ENCODE data around the gene SNX27. TPM values are rescaled to one million over a fixed set of nuclear protein-coding genes. Genes with fewer than 3 reads are reported as not detected.
A peak's percentile ranks its signal among the peaks of the same experiment; 100 is the strongest.

The SNX27 gene
- total and polyA plus RNA-seq, 2 donors: 6.5 to 9.2 TPM

DNA sequence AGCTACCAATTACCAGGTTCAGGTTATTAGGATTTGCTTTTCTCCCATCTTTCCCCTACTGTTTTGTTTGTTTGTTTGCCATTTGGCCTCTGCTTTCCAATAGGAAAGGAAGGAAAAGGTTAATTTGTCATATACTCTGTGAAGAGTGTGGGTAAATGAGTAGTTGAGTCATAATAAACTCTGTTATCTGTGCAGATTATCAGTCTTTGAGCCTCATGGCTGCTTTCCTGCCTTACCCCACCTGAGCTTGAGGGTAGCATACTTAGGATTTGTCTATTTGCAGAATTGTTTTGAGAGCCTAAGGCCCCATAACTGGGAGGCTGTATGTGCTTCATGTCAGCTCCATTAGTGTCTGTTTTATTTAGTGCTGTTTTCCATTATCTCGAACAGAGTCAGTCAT lies 32.9 kb upstream of the SNX27 start:
- Histone ChIP-seq H3K4me1 (ENCODE audit: control insufficient read depth in 2 of 2, insufficient read depth in 2 of 2, low read length in 2 of 2) (no peaks in the 10 kb centered on the region), H3K27me3 (ENCODE audit: control insufficient read depth in 2 of 2, insufficient read depth in 1 of 2, low read length in 1 of 2) (no peaks in the 10 kb centered on the region), H3K9me3 (ENCODE audit: control insufficient read depth in 2 of 2, insufficient read depth in 1 of 2, low read length in 1 of 2) (no peaks in the 10 kb centered on the region), H3K4me3 (ENCODE audit: low read length in 2 of 2) (no peak overlapping the region), H3K36me3 (ENCODE audit: control insufficient read depth in 2 of 2, insufficient read depth in 2 of 2, low read length in 1 of 2) (peaks cover 0 to 3% of the 10 kb centered on the region in 2 donors), H3K27ac (ENCODE audit: low read depth in 1 of 2, low read length in 1 of 2) (no peak overlapping the region)
- WGBS: 97% methylated on average over 1 of the region's 1 CpG
- DNase-seq (ENCODE audit: low read depth in 6 of 9, low spot score in 9 of 9): no peak

DNA sequence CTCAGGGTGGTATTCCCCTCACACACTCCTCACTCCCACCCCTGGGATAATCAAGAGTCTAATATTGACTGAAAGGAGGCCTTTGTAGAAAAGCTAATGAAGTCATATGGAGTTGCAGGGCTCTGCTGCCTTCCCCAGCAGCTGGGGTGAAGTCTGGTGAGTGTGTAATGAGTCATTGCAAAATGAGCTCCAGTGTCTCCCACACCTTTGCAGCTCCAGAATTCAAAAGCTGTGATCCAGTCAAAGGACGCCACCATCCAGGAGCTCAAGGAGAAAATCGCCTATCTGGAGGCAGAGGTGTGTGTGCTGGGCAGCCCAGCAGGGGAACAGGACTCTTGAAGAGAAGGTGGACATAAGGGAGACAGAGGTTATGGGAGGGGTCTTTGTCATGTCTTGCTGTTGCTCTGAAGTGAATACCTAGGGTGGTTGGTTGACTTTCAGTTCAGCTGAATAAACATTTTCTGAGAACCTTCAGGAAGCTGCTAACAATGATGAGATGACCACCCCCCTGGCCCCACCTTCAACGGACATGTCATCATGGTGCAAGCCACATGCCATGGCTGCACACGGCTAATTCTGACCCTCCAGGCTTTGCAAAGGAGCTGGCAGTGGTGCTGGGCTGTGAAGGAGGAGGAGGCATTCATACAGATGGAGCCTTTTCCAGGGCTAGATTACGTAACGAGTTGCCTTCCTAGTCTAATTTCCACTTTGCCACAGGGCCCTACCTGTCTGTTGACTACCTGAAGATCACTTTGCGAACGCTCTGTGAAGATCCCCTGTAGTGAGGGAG lies 32.2 kb upstream of the SNX27 start:
- no peaks in the 10 kb centered on the region for H3K27me3 ChIP-seq (ENCODE audit: control insufficient read depth in 2 of 2, insufficient read depth in 1 of 2, low read length in 1 of 2)
- no peak for DNase-seq (ENCODE audit: low read depth in 6 of 9, low spot score in 9 of 9)
- no peak overlapping the region for H3K4me3 ChIP-seq (ENCODE audit: low read length in 2 of 2)
- H3K27ac ChIP-seq (ENCODE audit: low read depth in 1 of 2, low read length in 1 of 2): no peak overlapping the region
- peaks cover 0 to 3% of the 10 kb centered on the region in 2 donors for H3K36me3 ChIP-seq (ENCODE audit: control insufficient read depth in 2 of 2, insufficient read depth in 2 of 2, low read length in 1 of 2)
- 91% methylated on average over 8 of the region's 8 CpGs for WGBS
- H3K9me3 ChIP-seq (ENCODE audit: control insufficient read depth in 2 of 2, insufficient read depth in 1 of 2, low read length in 1 of 2): no peaks in the 10 kb centered on the region
- H3K4me1 ChIP-seq (ENCODE audit: control insufficient read depth in 2 of 2, insufficient read depth in 2 of 2, low read length in 2 of 2): no peaks in the 10 kb centered on the region

DNA sequence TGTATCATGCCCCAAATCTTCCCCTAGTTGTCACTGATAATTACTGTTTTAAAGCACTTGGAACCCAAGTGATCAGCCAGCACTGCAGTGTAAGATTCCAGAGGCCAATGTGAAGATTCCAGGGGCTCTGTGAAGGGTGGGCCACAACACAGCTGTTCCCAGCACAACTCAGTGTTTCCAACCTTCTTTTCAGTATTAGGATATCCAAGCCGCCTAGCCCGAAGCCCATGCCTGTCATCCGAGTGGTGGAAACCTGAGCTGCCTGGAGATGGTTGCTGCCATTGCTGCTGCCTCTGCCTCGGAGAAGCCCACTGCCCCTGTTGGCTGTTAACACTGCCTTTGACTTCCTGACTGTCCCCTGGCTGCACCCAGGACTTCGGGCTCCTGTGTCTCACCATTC lies 30.4 kb upstream of the SNX27 start:
- Histone ChIP-seq H3K4me1 (ENCODE audit: control insufficient read depth in 2 of 2, insufficient read depth in 2 of 2, low read length in 2 of 2) (no peaks in the 10 kb centered on the region), H3K4me3 (ENCODE audit: low read length in 2 of 2) (no peak overlapping the region)
- no peak for DNase-seq (ENCODE audit: low read depth in 6 of 9, low spot score in 9 of 9)

DNA sequence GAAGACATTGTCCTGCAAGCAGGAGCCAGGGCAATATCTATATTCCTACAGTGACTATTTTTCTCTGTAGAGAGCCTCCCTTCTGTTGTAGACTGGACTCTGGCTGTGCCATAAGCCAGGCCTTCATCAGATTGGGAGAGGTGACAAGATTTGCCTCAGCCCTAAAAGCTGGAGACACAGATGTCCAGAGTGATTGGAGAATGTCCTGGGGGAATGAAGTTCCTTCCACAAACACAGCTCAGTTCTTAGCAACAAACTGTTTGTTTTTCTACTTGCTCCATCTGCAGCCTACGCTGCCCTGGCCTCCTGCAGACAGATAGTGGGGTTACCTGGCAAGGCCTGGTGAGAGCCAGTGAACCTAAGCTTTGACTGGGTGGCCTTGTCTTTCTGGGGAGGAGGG lies 29.9 kb upstream of the SNX27 start:
- no peaks in the 10 kb centered on the region for H3K27me3 ChIP-seq (ENCODE audit: control insufficient read depth in 2 of 2, insufficient read depth in 1 of 2, low read length in 1 of 2)
- H3K4me3 ChIP-seq (ENCODE audit: low read length in 2 of 2): no peak overlapping the region
- H3K4me1 ChIP-seq (ENCODE audit: control insufficient read depth in 2 of 2, insufficient read depth in 2 of 2, low read length in 2 of 2): no peaks in the 10 kb centered on the region
- 94% methylated on average over 1 of the region's 1 CpG for WGBS
- H3K9me3 ChIP-seq (ENCODE audit: control insufficient read depth in 2 of 2, insufficient read depth in 1 of 2, low read length in 1 of 2): no peaks in the 10 kb centered on the region
- DNase-seq (ENCODE audit: low read depth in 6 of 9, low spot score in 9 of 9): no peak
- H3K27ac ChIP-seq (ENCODE audit: low read depth in 1 of 2, low read length in 1 of 2): no peak overlapping the region
- H3K36me3 ChIP-seq (ENCODE audit: control insufficient read depth in 2 of 2, insufficient read depth in 2 of 2, low read length in 1 of 2): no peaks in the 10 kb centered on the region

More for the DNA sequence above, 30.4 kb upstream of the SNX27 start:
- WGBS: 91% methylated on average over 5 of the region's 5 CpGs
- H3K36me3 ChIP-seq (ENCODE audit: control insufficient read depth in 2 of 2, insufficient read depth in 2 of 2, low read length in 1 of 2): no peaks in the 10 kb centered on the region
- no peaks in the 10 kb centered on the region for H3K9me3 ChIP-seq (ENCODE audit: control insufficient read depth in 2 of 2, insufficient read depth in 1 of 2, low read length in 1 of 2)
- no peak overlapping the region for H3K27ac ChIP-seq (ENCODE audit: low read depth in 1 of 2, low read length in 1 of 2)
- no peaks in the 10 kb centered on the region for H3K27me3 ChIP-seq (ENCODE audit: control insufficient read depth in 2 of 2, insufficient read depth in 1 of 2, low read length in 1 of 2)

DNA sequence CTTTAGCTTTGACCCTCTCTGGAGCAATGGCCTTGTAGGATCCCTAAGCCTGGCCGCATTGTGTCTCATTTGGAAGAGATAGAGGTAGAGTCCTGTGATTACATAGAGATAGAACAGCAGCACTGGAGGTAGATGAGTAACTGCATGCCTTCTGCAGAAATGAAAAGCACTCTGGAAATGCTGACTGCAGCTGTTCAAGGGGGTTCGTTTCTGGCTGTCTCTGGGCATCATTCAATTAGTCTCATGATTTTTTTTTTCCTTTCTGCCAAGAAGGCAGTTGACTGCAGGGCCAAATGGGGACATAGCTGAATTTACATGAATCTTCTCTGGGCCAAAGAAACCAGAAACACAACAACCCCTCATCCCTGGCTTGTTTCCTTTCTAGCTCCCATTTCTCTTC lies 28.1 kb upstream of the SNX27 start:
- H3K36me3 ChIP-seq (ENCODE audit: control insufficient read depth in 2 of 2, insufficient read depth in 2 of 2, low read length in 1 of 2): no peaks in the 10 kb centered on the region
- H3K27ac ChIP-seq (ENCODE audit: low read depth in 1 of 2, low read length in 1 of 2): no peak overlapping the region
- H3K27me3 ChIP-seq (ENCODE audit: control insufficient read depth in 2 of 2, insufficient read depth in 1 of 2, low read length in 1 of 2): no peaks in the 10 kb centered on the region
- 98% methylated on average over 2 of the region's 2 CpGs for WGBS
- H3K9me3 ChIP-seq (ENCODE audit: control insufficient read depth in 2 of 2, insufficient read depth in 1 of 2, low read length in 1 of 2): no peaks in the 10 kb centered on the region
- no peaks in the 10 kb centered on the region for H3K4me1 ChIP-seq (ENCODE audit: control insufficient read depth in 2 of 2, insufficient read depth in 2 of 2, low read length in 2 of 2)
- no peak overlapping the region for H3K4me3 ChIP-seq (ENCODE audit: low read length in 2 of 2)
- no peak for DNase-seq (ENCODE audit: low read depth in 6 of 9, low spot score in 9 of 9)

DNA sequence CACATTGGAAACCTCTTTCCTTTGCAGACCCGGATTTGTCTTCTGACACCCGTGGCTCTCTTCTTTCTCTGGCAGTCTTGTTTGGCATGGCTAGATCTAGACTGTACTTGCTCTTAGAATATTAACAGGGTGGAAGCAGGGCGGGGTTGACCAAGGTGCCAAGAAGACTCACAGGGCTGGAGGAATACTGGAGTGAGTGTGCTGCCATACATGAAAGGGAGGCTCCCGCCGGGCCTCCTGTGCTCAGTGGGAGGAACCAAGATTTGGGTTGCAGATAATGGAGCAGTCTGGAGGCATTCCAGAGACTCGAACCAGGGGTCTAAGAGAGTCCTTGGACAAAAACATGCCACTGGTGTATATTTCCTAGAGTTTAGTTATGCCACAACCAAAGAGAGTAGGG lies 27.6 kb upstream of the SNX27 start:
- Histone ChIP-seq H3K9me3 (ENCODE audit: control insufficient read depth in 2 of 2, insufficient read depth in 1 of 2, low read length in 1 of 2) (no peaks in the 10 kb centered on the region), H3K4me3 (ENCODE audit: low read length in 2 of 2) (no peak overlapping the region), H3K36me3 (ENCODE audit: control insufficient read depth in 2 of 2, insufficient read depth in 2 of 2, low read length in 1 of 2) (no peaks in the 10 kb centered on the region), H3K4me1 (ENCODE audit: control insufficient read depth in 2 of 2, insufficient read depth in 2 of 2, low read length in 2 of 2) (no peaks in the 10 kb centered on the region), H3K27ac (ENCODE audit: low read depth in 1 of 2, low read length in 1 of 2) (no peak overlapping the region), H3K27me3 (ENCODE audit: control insufficient read depth in 2 of 2, insufficient read depth in 1 of 2, low read length in 1 of 2) (no peaks in the 10 kb centered on the region)
- no peak for DNase-seq (ENCODE audit: low read depth in 6 of 9, low spot score in 9 of 9)
- WGBS: 85% methylated on average over 6 of the region's 6 CpGs

DNA sequence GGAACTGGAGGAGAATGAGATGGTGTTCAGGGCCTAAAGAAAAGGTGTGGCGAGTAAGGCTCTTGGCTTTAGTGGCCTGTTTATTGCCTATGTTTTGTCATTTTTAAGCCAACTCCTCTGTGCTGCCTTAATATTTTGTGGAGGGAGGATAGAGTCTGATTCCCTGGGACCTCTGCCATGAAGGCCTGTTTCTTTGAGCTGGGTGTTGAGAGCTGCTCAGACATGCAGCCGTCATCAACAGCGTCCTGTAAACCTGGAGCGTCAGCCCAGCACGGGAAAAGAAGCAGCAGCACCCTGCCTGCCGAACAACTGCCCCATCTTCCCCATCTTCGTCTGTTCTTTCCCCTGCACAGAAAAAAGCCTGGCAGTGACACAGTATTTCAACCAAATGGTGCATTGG lies 27.1 kb upstream of the SNX27 start:
- no peaks in the 10 kb centered on the region for H3K4me1 ChIP-seq (ENCODE audit: control insufficient read depth in 2 of 2, insufficient read depth in 2 of 2, low read length in 2 of 2)
- peak overlapping the region in 1 of 2 donors; percentile 38 for H3K27ac ChIP-seq (ENCODE audit: low read depth in 1 of 2, low read length in 1 of 2)
- no peak overlapping the region for H3K4me3 ChIP-seq (ENCODE audit: low read length in 2 of 2)
- no peaks in the 10 kb centered on the region for H3K36me3 ChIP-seq (ENCODE audit: control insufficient read depth in 2 of 2, insufficient read depth in 2 of 2, low read length in 1 of 2)
- DNase-seq (ENCODE audit: low read depth in 6 of 9, low spot score in 9 of 9): no peak
- no peaks in the 10 kb centered on the region for H3K9me3 ChIP-seq (ENCODE audit: control insufficient read depth in 2 of 2, insufficient read depth in 1 of 2, low read length in 1 of 2)
- WGBS: 91% methylated on average over 7 of the region's 7 CpGs
- no peaks in the 10 kb centered on the region for H3K27me3 ChIP-seq (ENCODE audit: control insufficient read depth in 2 of 2, insufficient read depth in 1 of 2, low read length in 1 of 2)

DNA sequence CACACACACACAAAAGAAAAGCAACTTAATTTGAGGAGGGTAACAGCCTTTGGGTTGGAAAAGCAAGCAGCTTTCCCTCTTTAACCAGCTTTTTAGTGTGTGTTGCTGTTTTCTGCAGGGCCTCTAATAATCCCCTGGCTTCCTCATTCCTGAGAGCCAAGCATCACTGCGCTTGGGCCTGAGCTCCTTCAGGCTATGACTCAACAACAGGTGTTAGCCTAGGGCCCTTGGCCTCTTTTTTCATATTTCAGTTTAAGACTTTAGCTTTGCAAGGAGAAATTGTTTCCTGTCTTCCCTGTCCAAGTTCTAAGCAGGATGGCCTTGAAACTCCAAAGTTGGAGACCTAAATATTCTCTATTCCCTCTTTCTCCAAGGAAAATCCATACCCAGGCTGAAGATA lies 26.2 kb upstream of the SNX27 start:
- Histone ChIP-seq H3K27me3 (ENCODE audit: control insufficient read depth in 2 of 2, insufficient read depth in 1 of 2, low read length in 1 of 2) (no peaks in the 10 kb centered on the region), H3K4me1 (ENCODE audit: control insufficient read depth in 2 of 2, insufficient read depth in 2 of 2, low read length in 2 of 2) (no peaks in the 10 kb centered on the region), H3K9me3 (ENCODE audit: control insufficient read depth in 2 of 2, insufficient read depth in 1 of 2, low read length in 1 of 2) (no peaks in the 10 kb centered on the region), H3K4me3 (ENCODE audit: low read length in 2 of 2) (no peak overlapping the region), H3K27ac (ENCODE audit: low read depth in 1 of 2, low read length in 1 of 2) (no peak overlapping the region), H3K36me3 (ENCODE audit: control insufficient read depth in 2 of 2, insufficient read depth in 2 of 2, low read length in 1 of 2) (no peaks in the 10 kb centered on the region)
- 47% methylated on average over 1 of the region's 1 CpG for WGBS
- DNase-seq (ENCODE audit: low read depth in 6 of 9, low spot score in 9 of 9): no peak

DNA sequence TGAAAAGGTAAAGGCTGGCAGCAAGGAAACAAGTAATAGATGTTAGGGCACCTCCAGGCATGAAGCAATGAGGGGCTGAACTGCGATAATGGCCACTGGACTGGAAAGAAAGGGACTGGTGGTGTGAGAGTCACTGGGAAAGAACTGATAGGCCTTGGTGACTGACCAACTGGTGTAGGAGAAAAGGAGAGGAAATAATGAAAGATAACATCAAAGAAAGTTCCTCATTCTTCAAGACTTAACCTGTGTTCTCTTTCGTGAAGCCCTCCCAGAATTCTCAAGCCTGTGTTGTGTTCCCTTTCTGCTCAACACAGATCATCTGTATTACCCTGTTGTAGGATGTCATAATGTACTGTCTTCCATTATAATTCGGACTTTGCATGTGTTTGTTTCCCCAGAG lies 20.9 kb upstream of the SNX27 start:
- Histone ChIP-seq H3K9me3 (ENCODE audit: control insufficient read depth in 2 of 2, insufficient read depth in 1 of 2, low read length in 1 of 2) (no peaks in the 10 kb centered on the region), H3K27ac (ENCODE audit: low read depth in 1 of 2, low read length in 1 of 2) (no peak overlapping the region), H3K4me3 (ENCODE audit: low read length in 2 of 2) (no peak overlapping the region), H3K36me3 (ENCODE audit: control insufficient read depth in 2 of 2, insufficient read depth in 2 of 2, low read length in 1 of 2) (no peaks in the 10 kb centered on the region), H3K27me3 (ENCODE audit: control insufficient read depth in 2 of 2, insufficient read depth in 1 of 2, low read length in 1 of 2) (no peaks in the 10 kb centered on the region), H3K4me1 (ENCODE audit: control insufficient read depth in 2 of 2, insufficient read depth in 2 of 2, low read length in 2 of 2) (peaks cover 0 to 13% of the 10 kb centered on the region in 2 donors)
- no peak for DNase-seq (ENCODE audit: low read depth in 6 of 9, low spot score in 9 of 9)
- WGBS: 95% methylated on average over 3 of the region's 3 CpGs
